Dermis microvascular lymphatic vessel endothelial cell (primary cell): Measurements from ENCODE around the gene OBSCN. TPM values are rescaled to one million over a fixed set of nuclear protein-coding genes. Genes with fewer than 3 reads are reported as not detected.
"Not testable (repeated sequence)": the region's sequence is repeated elsewhere in the genome, so short reads cannot be mapped to it uniquely, and the experiment has no call there.

Experiments
- DNase-seq, 2 donors: peaks; one replicate each; pipeline versions ENCODE4 v3.0.0 to v3.0.0-alpha.2; 2010; ENCODE audit warnings: low read depth in 2 of 2
- total RNA-seq: library from RNA; depleted of rRNA; stranded (reverse); fragments of >200 nt; gene quantifications from 2 replicates; pipeline ENCODE4 v1.2.1, GENCODE V29; 2014

OBSCN gene
- total RNA-seq, 1 donor from 2014 or later, result 2.3 TPM

GRCh38 chr1:228259368-228259894 lies 51.6 kb downstream of the OBSCN start:
- no peak for DNase-seq

- no peak for DNase-seq
These were observed 52.1 kb downstream of the OBSCN start for GRCh38 chr1:228259951-228260350.

- no peak for DNase-seq
These were observed 53.9 kb downstream of the OBSCN start for GRCh38 chr1:228261706-228262105.

GRCh38 chr1:228262475-228262874 lies 54.6 kb downstream of the OBSCN start:
- DNase-seq, result no peak

- DNase-seq, result no peak
These were observed 55.8 kb downstream of the OBSCN start for GRCh38 chr1:228263636-228264035.

- DNase-seq, result no peak
These were observed 56.4 kb downstream of the OBSCN start for GRCh38 chr1:228264090-228264829.

- DNase-seq, result peak in 1 of 2 donors; percentile 46
These were observed 57.3 kb downstream of the OBSCN start for GRCh38 chr1:228265167-228265566.

- no peak for DNase-seq
These were observed 60.4 kb downstream of the OBSCN start for GRCh38 chr1:228267962-228268880.

- no peak for DNase-seq
These were observed 61.0 kb downstream of the OBSCN start for GRCh38 chr1:228268881-228269265.

- not testable (repeated sequence) for DNase-seq
These were observed 61.6 kb downstream of the OBSCN start for GRCh38 chr1:228269431-228269830.

GRCh38 chr1:228270032-228270431 lies 62.2 kb downstream of the OBSCN start:
- peak; percentile 79 to 94 for DNase-seq

- no peak for DNase-seq
These were observed 63.9 kb downstream of the OBSCN start for GRCh38 chr1:228271701-228272251.

- no peak for DNase-seq
These were observed 64.5 kb downstream of the OBSCN start for GRCh38 chr1:228272331-228272791.

GRCh38 chr1:228272831-228273571 lies 65.2 kb downstream of the OBSCN start:
- no peak for DNase-seq

- DNase-seq, result no peak
These were observed 66.0 kb downstream of the OBSCN start for GRCh38 chr1:228273720-228274451.

- DNase-seq, result no peak
These were observed 66.8 kb downstream of the OBSCN start for GRCh38 chr1:228274452-228275178.

GRCh38 chr1:228275179-228275429 lies 67.3 kb downstream of the OBSCN start:
- no peak for DNase-seq

GRCh38 chr1:228275430-228276173 lies 67.8 kb downstream of the OBSCN start:
- DNase-seq, result peak in 1 of 2 donors; percentile 69

- no peak for DNase-seq
These were observed 68.5 kb downstream of the OBSCN start for GRCh38 chr1:228276174-228276831.
